Left ventricle myocardium inferior (tissue), 1 donor: ENCODE measurements around the gene CHRFAM7A. TPM values are rescaled to one million over a fixed set of nuclear protein-coding genes. Genes with fewer than 3 reads are reported as not detected.
"Not testable (repeated sequence)": the region's sequence is repeated elsewhere in the genome, so short reads cannot be mapped to it uniquely, and the experiment has no call there.

Experiments used
- DNase-seq: peaks from one replicate; pipeline ENCODE4 v3.0.0-alpha.2; 2020
- H3K27ac ChIP-seq: fragments of 200-600 bp; replicated peaks from 2 replicates; pipeline ENCODE4 v1.8.0; 2021
- H3K27me3 ChIP-seq: fragments of 200-600 bp; 2 replicates; pipeline ENCODE4 v1.8.0; 2021; ENCODE audit warnings: low read depth
- H3K36me3 ChIP-seq: fragments of 200-600 bp; 2 replicates; pipeline ENCODE4 v1.8.0; 2021
- H3K4me1 ChIP-seq: fragments of 200-600 bp; 2 replicates; pipeline ENCODE4 v1.8.0; 2021
- H3K4me3 ChIP-seq: fragments of 200-600 bp; 2 replicates; pipeline ENCODE4 v1.8.0; 2021; ENCODE audit warnings: mild to moderate bottlenecking, moderate library complexity
- H3K9me3 ChIP-seq: fragments of 200-600 bp; replicated peaks from 2 replicates; pipeline ENCODE4 v1.8.0; 2021
- intact Hi-C: fragments of 100-400 bp; cut with micrococcal nuclease; formaldehyde crosslinking; loops from one replicate; pipeline ENCODE4 v1.11.0; 2022
- long read RNA-seq: library from polyadenylated mRNA; unstranded; transcript quantifications from one replicate; pipeline ENCODE4 v2.0.0, GENCODE V29; 2021
- total RNA-seq: library from RNA; stranded (reverse); fragmentation: NEBNext Ultra II Directional; extraction: Animal tissue kit (Norgen Biotek cat#: 25700); gene quantifications from one replicate; pipeline ENCODE4 v1.2.1, GENCODE V29; 2021
- TF ChIP-seq, protein P1 (sequence below): fragments of 200-600 bp; IDR thresholded peaks from 2 replicates; pipeline ENCODE4 v1.8.0; 2021; ENCODE audit warnings: antibody characterized with exemption, mild to moderate bottlenecking, borderline replicate concordance
- donor health status: DM: no; HTN: yes; CAD: no; lungs with severe emphysema.

Gene CHRFAM7A
- total RNA-seq = 2.4 TPM
- long read RNA-seq, full-length matches to known transcripts = 1 of 1 reads
- long read RNA-seq, partial matches to known transcripts = 0 of 1 reads
- long read RNA-seq, other reads (novel, unspliced or antisense) = 0 of 1 reads

DNA sequence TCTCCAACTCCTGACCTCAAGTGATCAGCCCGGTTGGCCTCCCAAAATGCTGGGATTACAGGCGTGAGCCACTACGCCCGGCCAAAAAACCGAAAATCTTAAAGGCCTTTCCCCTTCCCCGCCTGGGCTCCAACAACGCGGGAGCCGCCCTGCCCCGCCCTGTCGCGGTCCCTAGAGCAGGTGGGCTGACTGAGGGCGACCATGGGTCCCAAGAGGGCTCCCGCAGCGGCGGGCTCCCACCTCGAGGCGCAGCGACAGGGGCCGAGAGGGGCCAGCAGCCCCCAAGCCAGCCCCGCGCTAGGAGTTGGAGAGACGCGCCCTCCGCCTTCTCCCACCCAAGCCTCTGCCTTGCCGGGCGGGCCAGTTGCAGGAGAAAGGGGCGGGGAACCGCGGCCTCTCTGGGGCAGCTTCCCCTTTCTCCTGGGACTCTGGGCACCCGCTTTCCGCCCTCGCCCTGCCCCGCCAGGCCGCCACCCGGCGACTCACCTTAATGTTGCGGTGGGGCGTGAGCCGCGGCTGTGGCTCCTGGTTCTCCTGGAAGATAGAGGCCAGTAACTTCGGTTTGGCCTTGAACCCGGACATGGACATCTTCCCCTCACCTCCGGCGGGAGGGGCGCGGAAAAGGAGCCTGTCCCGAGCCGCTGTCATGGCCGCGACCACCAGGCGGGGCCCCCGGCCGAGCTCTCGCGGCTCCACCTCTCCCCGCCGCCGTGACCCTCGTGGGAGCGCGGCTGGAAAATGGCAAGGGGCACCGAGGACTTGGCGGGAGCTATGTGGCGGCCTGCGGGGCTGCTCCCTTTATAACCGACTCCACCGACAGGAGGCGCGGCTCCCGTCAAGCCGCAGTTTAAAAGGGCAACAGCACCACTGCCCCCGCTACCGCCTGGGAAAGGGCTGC lies at the start of gene CHRFAM7A:
Gene CHRFAM7A (minus strand): TSS at position 775 of the 898 bp plus-strand sequence. CDS start 10,189 bp downstream, outside the sequence.
- H3K4me1 ChIP-seq, H3K27me3 ChIP-seq, H3K27ac ChIP-seq, H3K9me3 ChIP-seq, intact Hi-C loops, H3K36me3 ChIP-seq, DNase-seq, H3K4me3 ChIP-seq: not testable (repeated sequence)

DNA sequence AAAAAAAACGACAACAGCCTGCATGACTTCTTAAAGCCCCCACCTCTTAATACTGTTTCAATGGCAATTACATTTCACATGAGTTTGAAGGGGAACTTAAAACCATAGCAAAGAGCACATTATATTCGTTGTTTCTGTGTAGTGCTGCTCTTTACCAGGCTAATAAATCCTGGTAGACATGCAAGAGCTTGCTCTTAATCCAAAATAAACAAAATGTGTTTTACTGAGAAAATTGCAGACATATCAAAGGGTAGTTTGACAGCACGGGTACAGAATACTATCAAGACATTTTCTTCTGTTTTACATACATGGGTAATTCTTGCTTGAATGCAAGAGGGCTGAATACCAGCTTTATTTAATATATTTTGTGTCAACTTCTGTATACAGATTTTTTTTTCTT lies 45.0 kb upstream of the CHRFAM7A start:
- H3K4me3 ChIP-seq, intact Hi-C loops, DNase-seq: not testable (repeated sequence)

DNA sequence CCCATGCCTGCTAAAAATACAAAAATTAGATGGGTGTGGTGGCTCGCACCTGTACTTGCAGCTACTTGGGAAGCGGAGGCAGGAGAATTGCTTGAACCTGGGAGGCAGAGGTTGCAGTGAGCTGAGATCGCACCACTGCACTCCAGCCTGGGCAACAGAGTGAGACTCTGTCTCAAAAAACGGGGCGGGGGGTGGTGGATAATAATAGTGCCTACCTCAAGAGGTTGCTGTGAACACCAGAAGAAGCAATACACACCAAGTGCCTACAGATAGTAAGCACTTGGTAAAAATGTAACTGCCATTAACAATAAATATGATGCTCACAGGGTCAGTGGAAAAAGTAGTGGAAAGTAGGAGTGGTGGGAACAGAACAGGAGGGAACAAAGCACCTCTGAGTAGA lies 42.5 kb upstream of the CHRFAM7A start:
- H3K27ac ChIP-seq, H3K4me1 ChIP-seq, H3K27me3 ChIP-seq, DNase-seq, H3K9me3 ChIP-seq, H3K4me3 ChIP-seq, intact Hi-C loops, H3K36me3 ChIP-seq: not testable (repeated sequence)

More for the DNA sequence above, 45.0 kb upstream of the CHRFAM7A start:
- not testable (repeated sequence) for H3K27ac ChIP-seq, H3K27me3 ChIP-seq, H3K9me3 ChIP-seq, H3K4me1 ChIP-seq, H3K36me3 ChIP-seq

DNA sequence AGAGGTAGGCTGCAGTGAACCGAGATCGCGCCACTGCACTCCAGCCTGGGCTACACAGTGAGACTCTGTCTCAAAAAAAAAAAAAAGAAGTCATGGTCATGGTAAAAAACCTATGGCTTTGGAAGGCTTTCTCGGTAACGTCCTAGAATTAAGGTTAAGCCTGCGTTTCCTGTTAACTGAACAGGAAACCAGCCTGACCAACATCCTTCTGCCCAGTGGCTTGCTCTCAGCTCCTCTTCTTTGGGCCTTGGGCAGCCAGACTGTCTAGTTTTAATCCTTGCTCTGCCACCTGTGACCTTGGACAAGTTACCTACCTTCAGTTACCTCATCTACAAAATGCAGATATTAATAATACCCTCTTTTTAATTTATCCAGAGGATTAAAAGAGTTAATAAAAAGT lies 27.4 kb upstream of the CHRFAM7A start:
- H3K27me3 ChIP-seq, H3K36me3 ChIP-seq, H3K4me1 ChIP-seq, H3K4me3 ChIP-seq, H3K27ac ChIP-seq, H3K9me3 ChIP-seq, intact Hi-C loops, DNase-seq: not testable (repeated sequence)

DNA sequence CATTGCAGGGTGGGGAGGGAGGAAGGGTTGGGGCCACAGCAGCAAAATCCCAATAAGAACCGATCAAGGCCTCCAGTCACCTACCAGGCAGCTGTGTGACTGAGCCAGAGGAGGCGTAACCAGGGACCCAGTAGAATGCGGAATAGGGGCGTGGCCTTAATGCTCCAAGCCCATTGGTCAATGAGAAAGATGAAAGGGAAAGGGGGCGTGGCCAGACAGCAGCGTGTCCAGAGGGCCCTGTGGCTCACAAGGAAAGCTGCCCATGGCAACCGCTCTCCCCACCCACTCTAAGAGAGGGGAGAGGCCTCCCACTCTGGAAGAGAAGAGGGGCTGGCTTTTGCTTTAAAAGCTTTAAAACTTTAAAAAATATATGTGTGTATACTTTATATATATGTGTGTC lies 20.8 kb upstream of the CHRFAM7A start, which contains the start of gene GOLGA8R:
Gene GOLGA8R (minus strand): TSS at position 101 of the 400 bp plus-strand sequence. CDS start 98 bp downstream, at position 3.
- H3K4me1 ChIP-seq, H3K4me3 ChIP-seq, H3K36me3 ChIP-seq, H3K27ac ChIP-seq, intact Hi-C loops, H3K9me3 ChIP-seq, H3K27me3 ChIP-seq, DNase-seq: not testable (repeated sequence)

DNA sequence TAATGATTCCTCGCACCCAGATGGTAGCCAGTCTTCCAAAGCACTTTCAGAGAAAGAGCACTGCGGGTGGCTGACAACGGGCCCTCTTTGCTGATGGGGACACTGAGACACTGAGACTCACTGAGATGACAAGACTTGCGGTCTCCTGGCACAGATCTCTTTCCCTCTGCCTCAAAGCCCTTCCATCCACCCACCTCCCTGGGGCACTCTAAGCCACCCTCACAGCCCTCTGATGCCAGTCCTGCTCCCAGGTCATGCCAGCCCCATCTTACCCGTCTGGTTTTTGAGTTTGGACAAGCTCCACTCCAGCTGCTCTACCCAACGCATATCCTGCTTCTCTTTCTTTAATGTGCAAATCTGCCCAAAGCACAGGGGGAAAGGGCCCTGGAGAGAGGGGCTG lies 14.3 kb upstream of the CHRFAM7A start:
- DNase-seq = peak; percentile 3

DNA sequence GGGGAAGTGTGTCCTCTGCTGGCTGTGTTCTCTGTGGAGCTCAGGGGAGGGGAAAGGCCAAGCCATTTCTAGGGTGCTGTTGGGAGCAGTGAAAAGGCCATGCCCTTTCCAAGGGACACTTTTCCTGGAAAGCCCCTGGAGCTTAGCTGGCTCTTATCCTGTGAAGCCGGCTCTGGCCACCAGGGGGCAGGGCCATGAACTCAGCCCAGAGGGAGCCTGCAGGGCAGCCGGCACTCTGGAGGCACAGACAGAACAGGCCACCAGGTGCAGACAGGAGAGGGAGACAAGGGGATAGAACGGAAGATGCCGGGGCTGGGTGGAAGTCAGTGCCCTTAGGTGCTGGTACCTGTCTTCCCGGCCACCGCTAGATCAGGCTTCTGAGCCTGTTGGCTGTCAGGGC lies 5.6 kb upstream of the CHRFAM7A start:
- H3K9me3 ChIP-seq, H3K4me3 ChIP-seq, intact Hi-C loops, H3K27ac ChIP-seq, H3K36me3 ChIP-seq, H3K27me3 ChIP-seq, H3K4me1 ChIP-seq: not testable (repeated sequence)
- peak; percentile 67 for DNase-seq
- TF ChIP-seq, protein P1, sequence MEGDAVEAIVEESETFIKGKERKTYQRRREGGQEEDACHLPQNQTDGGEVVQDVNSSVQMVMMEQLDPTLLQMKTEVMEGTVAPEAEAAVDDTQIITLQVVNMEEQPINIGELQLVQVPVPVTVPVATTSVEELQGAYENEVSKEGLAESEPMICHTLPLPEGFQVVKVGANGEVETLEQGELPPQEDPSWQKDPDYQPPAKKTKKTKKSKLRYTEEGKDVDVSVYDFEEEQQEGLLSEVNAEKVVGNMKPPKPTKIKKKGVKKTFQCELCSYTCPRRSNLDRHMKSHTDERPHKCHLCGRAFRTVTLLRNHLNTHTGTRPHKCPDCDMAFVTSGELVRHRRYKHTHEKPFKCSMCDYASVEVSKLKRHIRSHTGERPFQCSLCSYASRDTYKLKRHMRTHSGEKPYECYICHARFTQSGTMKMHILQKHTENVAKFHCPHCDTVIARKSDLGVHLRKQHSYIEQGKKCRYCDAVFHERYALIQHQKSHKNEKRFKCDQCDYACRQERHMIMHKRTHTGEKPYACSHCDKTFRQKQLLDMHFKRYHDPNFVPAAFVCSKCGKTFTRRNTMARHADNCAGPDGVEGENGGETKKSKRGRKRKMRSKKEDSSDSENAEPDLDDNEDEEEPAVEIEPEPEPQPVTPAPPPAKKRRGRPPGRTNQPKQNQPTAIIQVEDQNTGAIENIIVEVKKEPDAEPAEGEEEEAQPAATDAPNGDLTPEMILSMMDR = peak; percentile 47

More for the DNA sequence above, 14.3 kb upstream of the CHRFAM7A start:
- H3K27ac ChIP-seq, H3K27me3 ChIP-seq, H3K4me1 ChIP-seq, intact Hi-C loops, H3K4me3 ChIP-seq, H3K36me3 ChIP-seq, H3K9me3 ChIP-seq: not testable (repeated sequence)

DNA sequence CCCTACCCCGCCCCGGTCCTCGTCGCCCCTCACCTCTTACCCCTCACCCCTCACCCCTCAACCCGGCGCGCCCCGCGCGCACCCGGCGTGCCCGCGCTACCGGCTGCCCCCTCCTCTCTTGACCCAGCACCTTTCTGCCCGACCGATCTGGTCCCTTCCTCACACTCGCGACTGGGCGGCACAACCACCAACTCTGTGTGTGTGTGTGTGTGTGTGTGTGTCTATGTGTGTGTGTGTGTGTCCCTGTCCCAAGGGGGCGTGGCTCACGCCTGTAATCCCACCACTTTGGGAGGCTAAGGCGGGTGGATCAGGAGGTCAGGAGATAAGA lies 288 bp upstream of the CHRFAM7A start:
- H3K27me3 ChIP-seq, H3K9me3 ChIP-seq, intact Hi-C loops, H3K27ac ChIP-seq, H3K4me1 ChIP-seq, H3K4me3 ChIP-seq, DNase-seq, H3K36me3 ChIP-seq: not testable (repeated sequence)

DNA sequence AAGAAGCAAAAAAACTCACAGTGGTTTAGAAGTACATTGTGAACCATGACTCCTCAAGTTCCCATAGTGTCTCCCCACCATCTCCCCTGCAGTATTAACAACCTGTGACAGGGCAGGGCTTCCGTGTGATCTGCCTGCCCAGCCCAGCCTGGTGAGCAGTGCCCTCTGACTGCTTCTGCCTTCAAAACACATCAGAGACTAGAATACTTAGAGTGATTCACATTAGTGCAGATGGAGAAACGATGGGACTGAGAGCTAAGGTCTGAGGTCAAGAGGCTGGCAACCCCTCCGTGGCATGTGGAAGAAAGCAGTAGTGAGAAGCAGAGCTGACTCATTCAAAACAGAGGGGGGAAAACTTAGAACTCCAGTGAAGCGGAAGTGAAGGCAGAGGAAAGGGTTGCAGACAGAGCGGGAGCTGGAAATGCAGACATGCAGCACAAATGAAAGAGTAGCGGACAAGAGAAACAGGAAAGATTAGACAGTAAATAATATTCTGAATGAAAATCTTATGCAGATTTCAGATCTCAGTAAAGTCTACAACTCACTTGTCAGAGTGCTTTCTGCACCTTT lies 6.9 kb downstream of the CHRFAM7A start:
- intact Hi-C loops, H3K9me3 ChIP-seq, H3K27me3 ChIP-seq, H3K4me3 ChIP-seq, H3K27ac ChIP-seq, DNase-seq, H3K36me3 ChIP-seq, H3K4me1 ChIP-seq: not testable (repeated sequence)

DNA sequence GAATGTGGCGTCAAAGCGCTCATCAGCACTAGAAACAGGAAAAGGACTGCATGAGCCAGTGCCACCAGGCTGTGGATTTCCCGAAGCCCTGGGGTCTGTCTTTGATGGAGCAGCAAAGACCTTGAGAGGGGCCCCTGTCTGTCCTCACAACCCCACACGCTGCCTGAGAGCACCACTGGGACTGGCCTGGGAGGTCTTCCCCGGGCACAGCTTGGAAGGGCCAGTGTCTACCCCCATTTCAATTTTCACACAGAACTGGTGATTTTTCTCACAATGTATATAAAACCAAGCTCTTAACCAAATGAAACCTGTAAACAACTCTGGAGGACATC lies 16.3 kb downstream of the CHRFAM7A start:
- H3K27ac ChIP-seq, H3K36me3 ChIP-seq, H3K4me1 ChIP-seq, DNase-seq, intact Hi-C loops, H3K9me3 ChIP-seq, H3K27me3 ChIP-seq, H3K4me3 ChIP-seq: not testable (repeated sequence)

DNA sequence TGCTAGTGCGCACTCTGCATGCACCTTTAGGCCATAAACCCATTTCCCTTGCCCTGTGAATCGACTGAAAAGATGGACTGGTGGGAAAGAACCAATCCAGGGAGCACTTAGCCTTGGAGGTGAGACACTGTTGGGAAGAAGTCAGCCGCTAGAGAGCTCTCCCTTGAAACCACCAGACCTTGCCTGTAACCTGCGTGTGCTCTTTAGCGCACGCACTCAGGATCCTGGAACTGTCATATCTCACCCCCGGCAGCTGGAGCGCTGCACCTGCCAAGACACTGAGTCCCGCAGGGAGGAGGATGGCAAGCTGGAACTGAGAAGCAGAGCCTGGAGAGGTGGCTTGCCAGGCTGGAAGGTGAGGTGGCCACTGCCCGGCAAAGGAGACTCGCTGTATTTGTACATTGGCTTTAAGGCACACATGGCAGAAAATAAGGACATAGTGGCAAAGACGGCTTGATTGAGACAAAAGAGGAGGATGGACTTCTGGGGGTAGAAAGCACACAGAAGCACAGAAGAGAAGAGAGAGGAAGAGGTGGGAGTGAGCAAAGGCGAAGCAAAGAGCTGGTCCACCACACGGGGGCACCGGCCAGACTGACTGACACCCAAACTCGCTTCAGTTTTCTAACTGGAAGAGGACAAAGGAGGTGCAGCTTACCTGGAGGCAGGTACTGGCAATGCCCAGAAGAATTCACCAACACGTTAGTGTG lies 16.8 kb downstream of the CHRFAM7A start:
- H3K4me3 ChIP-seq, DNase-seq, H3K9me3 ChIP-seq, H3K4me1 ChIP-seq, H3K27me3 ChIP-seq, H3K27ac ChIP-seq, intact Hi-C loops, H3K36me3 ChIP-seq: not testable (repeated sequence)

DNA sequence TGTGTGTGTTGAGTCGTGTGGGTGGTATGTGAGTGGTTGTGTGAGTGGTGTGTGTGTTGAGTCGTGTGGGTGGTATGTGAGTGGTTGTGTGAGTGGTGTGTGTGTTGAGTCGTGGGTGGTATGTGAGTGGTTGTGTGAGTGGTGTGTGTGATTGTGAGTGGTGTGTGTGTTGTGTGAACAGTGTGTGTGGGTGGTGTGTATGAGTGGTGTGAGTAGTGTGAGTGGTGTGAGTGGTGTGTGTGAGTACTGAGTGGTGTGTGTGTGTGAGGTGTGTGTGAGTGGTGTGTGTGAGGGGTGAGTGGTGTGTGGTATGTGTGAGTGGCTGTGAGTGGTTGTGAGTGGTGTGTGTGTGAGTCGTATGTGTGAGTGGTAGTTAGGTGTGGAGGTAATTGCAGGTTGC lies 17.5 kb downstream of the CHRFAM7A start:
- H3K4me1 ChIP-seq, intact Hi-C loops, H3K27me3 ChIP-seq, DNase-seq, H3K36me3 ChIP-seq, H3K27ac ChIP-seq, H3K9me3 ChIP-seq, H3K4me3 ChIP-seq: not testable (repeated sequence)
